ENCODE results near the gene TSN.

Gene TSN

GRCh38 chr2:121748202-121748601, 7.2 kb upstream of the TSN start:
- DNase-seq: no peak

- no peak for DNase-seq
Measured at GRCh38 chr2:121754851-121755236, 607 bp upstream of the TSN start.

GRCh38 chr2:121764681-121765228, 9.3 kb downstream of the TSN start:
- no peak for DNase-seq

GRCh38 chr2:121766624-121767023, 11.2 kb downstream of the TSN start:
- DNase-seq: no peak

- no peak for DNase-seq
Measured at GRCh38 chr2:121768143-121768755, 12.8 kb downstream of the TSN start.

GRCh38 chr2:121771976-121772742, 16.7 kb downstream of the TSN start:
- DNase-seq: no peak

GRCh38 chr2:121774235-121774634, 18.8 kb downstream of the TSN start:
- no peak for DNase-seq

- DNase-seq: no peak
Measured at GRCh38 chr2:121776361-121776760, 20.9 kb downstream of the TSN start.

- no peak for DNase-seq
Measured at GRCh38 chr2:121776885-121777698, 21.6 kb downstream of the TSN start.

- no peak for DNase-seq
Measured at GRCh38 chr2:121777699-121778058, 22.2 kb downstream of the TSN start.

- no peak for DNase-seq
Measured at GRCh38 chr2:121778741-121779487, 23.5 kb downstream of the TSN start.

GRCh38 chr2:121783180-121783579, 27.7 kb downstream of the TSN start:
- DNase-seq: no peak

- DNase-seq: no peak
Measured at GRCh38 chr2:121788685-121789084, 33.2 kb downstream of the TSN start.

GRCh38 chr2:121790276-121790956, 35.0 kb downstream of the TSN start:
- no peak for DNase-seq

GRCh38 chr2:121791290-121791689, 35.8 kb downstream of the TSN start:
- DNase-seq: no peak

- DNase-seq: no peak
Measured at GRCh38 chr2:121791801-121792221, 36.4 kb downstream of the TSN start.

GRCh38 chr2:121793816-121794215, 38.4 kb downstream of the TSN start:
- no peak for DNase-seq

GRCh38 chr2:121794233-121794632, 38.8 kb downstream of the TSN start:
- no peak for DNase-seq

GRCh38 chr2:121796239-121796638, 40.8 kb downstream of the TSN start:
- DNase-seq: no peak

- DNase-seq: no peak
Measured at GRCh38 chr2:121798617-121799016, 43.2 kb downstream of the TSN start.

GRCh38 chr2:121801916-121802315, 46.5 kb downstream of the TSN start:
- DNase-seq: no peak

GRCh38 chr2:121803503-121803902, 48.1 kb downstream of the TSN start:
- no peak for DNase-seq

Measured in NCI-H1105 treated with DMSO at 0.1 percent for 48 hours (cell line).